Inflammatory macrophage (primary cell): ENCODE measurements around the gene BUD13.
A peak's percentile ranks its signal among the peaks of the same experiment; 100 is the strongest.
"Not testable (repeated sequence)": the region's sequence is repeated elsewhere in the genome, so short reads cannot be mapped to it uniquely, and the experiment has no call there.

Source experiments
- DNase-seq, 2 donors: peaks; one replicate each; pipeline ENCODE4 v3.0.0-alpha.2; 2020 to 2022
- total RNA-seq, 18 experiments: gene quantifications; one replicate each; lab custom pipeline; 2026; ENCODE audit warnings: mixed read lengths in 6 of 18, inconsistent platforms in 2 of 18; lab: John Stamatoyannopoulos, UW

BUD13 gene, protein sequence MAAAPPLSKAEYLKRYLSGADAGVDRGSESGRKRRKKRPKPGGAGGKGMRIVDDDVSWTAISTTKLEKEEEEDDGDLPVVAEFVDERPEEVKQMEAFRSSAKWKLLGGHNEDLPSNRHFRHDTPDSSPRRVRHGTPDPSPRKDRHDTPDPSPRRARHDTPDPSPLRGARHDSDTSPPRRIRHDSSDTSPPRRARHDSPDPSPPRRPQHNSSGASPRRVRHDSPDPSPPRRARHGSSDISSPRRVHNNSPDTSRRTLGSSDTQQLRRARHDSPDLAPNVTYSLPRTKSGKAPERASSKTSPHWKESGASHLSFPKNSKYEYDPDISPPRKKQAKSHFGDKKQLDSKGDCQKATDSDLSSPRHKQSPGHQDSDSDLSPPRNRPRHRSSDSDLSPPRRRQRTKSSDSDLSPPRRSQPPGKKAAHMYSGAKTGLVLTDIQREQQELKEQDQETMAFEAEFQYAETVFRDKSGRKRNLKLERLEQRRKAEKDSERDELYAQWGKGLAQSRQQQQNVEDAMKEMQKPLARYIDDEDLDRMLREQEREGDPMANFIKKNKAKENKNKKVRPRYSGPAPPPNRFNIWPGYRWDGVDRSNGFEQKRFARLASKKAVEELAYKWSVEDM
- 7.9 to 25.7 (median 15.5) reads per million in 18 experiments for total RNA-seq

DNA sequence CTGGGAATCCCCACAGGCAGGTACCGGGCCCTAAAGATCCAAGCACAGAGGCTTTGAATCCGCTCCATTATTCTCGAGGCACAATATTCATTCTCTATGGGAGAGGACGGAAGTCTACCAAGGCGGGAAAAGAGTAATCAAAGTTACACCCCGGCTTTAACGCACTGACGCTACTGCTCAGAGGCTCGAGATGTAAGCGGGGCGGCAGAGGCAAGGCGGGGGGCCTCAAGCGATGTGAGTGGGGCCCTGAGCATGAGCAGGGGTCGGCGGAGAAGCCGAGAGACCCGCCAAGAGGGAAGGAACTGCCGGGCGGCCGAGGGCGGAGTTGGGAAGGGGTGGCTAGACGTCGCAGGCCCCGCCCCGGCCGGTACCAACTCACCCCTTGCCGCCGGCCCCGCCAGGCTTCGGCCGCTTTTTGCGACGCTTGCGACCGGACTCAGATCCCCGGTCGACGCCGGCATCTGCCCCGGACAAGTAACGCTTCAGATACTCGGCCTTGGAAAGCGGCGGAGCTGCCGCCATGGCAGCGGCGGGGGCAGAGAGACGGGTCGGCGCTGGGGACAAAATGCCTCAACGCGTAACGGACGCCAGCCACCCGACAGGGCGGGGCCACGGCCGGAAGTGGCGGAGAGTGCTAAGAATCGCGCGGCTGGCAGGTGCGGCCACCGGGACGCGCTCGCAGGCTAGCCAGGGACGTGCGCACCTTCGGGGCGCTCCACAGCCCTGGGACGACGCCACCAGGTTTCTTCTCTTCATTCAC, at the start of gene BUD13:
BUD13 (minus strand) TSS at position 545 of the 760 bp plus-strand sequence; CDS start at position 522, 23 bp downstream.
- peak; percentile 90 for DNase-seq

DNA sequence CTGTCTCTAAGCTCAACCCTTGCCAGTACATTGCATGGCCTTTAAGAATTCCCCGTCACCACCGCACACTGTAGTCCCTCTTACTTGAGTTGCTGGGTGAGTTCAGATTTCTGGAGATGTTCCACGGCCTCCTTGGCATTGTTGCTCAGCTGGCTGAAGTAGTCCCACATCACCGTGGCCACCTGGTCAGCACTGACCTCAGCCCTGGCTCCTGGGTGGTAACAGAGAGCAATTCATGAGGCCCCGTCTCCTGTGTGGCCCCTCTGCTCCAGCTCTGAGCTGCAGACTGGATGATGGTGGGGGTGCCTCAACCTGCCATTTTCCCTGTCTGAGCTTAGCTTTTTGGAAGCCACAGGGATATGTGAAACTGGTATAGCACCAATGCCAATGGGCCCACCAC, 49.8 kb upstream of the BUD13 start:
- DNase-seq = no peak

DNA sequence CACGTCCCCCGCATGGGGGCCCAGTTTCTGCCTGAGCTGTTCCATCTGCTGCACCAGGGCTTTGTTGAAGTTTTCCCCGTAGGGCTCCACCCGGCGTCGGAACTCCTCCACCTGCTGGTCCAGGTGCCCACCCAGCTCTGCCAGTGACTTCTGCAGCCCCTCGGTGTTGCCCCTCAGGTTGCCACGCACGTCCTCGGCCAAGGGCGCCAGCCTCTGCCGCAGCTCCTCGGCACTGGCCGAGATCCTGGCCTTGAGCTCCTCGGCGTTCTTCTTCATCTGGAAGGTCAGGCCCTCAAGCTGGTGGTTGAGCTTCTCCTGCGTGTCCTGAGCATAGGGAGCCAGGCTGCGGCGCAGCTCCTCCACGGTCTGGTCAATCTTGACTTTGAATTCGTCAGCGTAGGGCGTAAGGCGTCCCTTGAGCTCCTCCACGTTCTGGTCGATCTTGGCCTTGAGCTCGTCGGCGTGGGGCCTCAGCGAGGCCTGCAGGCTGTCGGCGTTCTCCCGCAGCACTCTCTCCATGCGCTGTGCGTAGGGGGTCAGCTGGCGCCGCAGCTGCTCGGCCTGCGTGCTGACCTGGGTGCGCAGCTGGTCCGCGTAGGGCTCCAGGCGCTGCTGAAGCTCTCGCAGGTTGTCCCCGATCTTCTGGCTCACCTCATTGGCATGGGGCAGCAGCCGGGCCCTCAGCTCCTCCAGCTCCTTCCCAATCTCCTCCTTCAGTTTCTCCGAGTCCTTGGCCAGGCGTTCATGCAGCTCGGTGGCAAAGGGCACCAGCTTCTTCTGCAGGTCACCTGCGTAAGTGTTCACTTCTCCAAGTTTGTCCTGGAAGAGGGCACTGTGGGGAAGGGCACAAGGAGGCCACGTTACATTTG, 48.5 kb upstream of the BUD13 start:
- no peak for DNase-seq

DNA sequence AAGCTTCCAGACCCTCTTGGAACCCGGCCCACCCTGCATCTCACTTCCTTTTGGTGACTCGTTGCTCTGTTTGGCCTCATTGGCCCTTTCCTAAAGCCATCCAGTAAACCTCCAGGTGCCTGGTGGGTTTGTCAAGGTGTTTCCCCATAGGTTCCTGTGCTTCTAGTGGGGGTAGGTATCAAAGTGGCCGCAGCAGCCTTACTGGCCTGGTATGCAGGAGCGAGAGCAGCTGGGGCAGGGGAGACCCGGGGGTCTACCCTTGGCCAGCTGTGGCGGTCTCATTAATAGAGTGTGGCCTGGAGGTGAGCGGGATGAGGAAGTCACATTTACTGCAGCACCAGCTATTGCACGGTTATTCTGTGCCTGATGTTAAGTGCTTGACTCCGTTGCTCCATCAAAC, 46.3 kb upstream of the BUD13 start:
- DNase-seq = no peak

DNA sequence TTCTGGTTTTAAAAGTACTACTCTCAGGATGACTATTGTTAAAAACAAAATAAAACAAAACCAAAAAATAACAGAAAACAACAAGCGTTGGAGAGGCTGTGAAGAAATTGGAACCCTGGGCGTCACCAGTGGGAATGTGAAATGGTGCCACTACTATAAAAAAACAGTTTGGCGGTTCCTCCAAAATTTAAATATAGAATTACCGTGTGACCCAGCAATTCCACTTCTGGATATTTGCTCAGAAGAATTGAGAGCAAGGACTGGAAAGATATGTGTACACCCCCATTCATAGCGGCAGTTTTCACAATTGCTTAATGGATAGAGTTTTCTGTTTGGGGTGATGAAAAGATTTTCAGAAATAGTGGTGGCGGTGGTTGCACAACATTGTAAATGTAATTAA, 41.7 kb upstream of the BUD13 start:
- no peak for DNase-seq

DNA sequence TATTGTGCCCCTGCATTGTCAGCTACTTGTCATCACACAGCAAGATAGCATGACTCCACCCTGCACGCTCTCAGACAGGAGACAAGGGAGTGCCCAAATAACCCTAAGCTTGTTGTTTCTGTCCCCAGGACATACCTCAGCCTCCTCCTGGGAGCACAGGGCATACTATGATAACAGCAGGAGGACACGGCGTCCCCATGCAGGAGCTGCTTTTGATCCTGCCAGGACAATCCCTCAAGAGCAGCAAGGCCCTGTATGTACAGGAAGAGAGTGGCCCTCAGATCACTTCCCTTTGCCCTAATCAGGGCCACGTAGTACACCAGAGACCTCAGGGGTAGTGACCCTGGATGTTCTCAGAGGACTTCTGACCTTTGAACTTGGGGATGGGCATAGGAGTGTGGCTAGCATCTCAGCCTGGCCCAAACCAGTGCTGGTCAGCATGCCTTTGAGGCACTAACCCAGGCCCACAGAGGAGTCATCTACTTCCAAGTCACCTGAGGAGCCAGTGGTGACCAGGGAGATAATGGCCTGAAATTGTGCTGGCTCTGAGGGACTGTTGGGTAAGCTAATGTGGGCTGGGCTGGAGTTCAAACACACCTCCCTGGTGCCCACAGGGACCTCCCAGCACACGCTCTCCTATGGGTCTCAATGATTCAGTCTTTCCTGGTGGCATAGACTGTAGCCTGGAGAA, 41.1 kb upstream of the BUD13 start:
- DNase-seq = no peak

DNA sequence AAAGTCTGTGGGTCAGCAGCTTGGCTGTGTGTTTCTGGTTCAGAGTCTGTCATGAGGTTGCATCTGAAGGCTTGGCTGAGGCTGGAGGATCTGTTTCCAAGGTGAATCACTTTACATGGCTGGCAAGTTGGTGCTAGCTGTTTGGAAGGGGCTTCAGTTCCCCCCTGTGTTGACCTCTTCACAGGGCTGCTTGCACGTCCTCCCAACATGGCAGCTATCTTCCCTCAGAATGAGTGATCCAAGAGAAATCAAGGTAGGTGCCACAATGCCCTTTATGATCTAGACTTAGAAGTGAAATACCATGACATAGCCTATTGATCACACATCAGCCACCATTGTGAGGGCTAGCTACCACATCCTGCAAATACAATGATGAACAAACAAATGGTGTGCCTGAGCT, 40.4 kb upstream of the BUD13 start:
- no peak for DNase-seq

DNA sequence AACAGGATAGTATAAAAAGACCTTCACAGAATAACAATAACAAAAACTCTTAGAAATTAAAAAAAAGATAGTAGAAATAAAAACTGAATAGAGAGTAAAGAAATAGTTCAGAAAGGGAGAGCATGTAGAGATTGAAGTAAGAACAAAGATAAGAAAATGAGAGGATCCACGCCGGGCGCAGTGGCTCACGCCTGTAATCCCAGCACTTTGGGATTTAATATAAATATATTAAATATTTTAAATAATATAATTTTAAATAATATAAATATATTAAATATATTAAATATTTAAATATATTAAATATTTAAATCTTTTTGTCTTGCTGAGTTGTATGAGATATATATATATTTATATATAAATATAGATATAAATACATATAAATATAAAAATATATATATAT, 39.3 kb upstream of the BUD13 start:
- no peak for DNase-seq

DNA sequence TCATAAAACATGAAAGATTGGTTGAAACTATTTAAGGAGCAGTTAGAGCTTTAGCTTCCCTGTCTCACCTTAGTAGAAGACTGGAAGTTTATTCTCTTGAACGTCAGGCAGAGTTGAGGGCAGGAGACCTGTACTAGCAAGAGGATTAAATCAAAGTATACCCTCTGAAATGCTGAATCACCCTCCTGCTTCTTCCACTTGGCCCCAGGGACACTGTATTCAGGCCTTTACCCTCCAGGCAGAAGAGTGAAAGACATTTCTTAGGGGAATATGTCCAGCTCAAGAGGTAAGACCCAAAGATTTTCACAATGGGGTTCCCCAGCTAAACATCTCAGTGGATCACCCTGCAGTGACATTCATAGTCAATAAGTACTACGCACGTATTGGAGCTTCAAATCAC, 38.4 kb upstream of the BUD13 start:
- no peak for DNase-seq

DNA sequence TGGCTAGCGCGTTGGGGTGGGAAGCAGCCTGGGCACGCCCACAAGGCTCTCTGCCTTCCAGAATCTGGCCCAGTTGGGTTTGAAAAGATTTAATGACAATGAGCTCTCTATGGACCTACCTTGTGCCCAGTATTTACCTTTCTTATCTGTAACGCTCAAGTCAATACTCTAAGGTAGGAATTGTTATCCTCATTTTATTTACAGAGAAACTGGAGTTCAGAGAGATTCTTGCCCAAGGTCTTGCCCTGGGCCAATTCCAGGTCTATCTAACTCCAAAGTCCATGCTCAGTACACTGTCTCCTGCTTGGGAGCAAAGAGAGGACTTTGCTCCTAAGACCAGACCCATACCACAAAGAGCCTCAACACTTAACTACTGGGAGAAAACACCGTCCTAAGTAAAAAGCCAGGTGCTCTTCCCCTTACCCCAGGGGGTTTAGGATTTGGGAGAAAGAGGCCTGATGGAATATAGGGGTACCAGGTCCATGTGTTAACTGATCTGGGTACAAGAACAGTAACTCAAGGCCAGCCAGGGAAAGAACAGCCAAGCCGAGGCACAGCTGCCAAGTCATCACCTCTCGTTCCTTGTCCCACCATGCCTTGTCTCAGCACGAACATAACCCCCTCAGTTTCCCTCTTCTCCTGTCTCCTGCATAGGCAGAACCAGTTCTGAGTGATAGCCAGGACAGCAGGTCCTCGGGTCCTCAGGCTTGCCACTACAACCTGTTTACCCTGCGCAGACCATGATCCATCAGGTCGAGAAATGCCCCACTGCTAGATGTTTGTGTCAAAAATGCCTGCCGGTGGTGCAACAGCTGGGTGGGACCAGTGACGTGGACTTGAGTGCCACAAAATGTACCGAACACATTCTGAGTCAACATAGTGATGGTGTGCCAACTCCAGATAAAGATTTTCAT, 35.7 kb upstream of the BUD13 start:
- DNase-seq = no peak

DNA sequence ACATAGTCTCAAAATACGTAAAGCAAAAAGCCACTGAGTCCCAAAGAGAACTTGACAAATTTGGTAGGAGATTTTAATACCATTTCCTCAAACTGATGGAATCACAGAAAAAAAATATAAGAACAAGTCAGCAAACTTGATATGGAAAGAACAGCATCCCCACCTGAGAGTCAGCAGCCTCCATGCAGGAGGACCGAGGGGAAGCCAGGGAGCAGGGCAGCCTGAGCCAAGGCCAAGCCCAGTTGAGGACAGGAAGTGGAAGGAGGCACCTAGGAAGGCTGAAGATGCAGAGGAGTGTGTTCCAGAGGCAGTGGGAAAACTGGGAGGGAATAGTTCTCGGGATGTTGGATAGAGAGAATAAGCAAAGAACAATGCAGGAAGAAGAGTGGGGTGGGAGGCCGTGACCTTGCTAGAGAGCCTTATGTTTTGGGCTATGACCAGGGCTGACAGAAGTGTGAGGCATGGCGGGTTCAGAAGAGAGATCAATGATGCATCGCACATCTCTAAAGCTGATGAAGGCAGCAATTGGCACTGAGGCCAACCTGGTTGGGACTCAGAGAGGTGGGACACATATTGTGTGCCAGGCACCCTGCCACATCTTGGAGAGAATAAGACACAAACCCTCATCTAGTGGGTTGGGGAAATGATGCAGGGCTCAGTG, 34.9 kb upstream of the BUD13 start:
- no peak for DNase-seq

DNA sequence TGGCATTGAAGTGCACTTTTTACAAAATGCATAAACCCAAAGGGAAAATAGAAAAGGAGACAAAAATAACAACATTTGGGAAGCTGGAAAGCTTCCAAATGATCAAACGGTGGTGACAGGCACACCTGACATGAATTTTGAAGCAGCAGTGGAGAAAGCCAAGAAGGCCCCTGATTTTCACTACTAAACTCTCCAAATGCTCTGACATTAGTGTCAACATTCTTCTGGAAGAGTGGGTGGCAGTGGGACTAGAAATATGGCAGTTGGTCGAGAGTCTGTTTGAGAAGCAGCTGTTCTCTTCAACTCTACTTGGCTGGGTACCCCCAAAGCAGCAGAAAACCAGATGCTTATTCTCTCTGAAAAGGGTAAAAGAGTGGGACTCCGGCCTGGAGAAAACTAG, 31.2 kb upstream of the BUD13 start:
- DNase-seq = no peak

DNA sequence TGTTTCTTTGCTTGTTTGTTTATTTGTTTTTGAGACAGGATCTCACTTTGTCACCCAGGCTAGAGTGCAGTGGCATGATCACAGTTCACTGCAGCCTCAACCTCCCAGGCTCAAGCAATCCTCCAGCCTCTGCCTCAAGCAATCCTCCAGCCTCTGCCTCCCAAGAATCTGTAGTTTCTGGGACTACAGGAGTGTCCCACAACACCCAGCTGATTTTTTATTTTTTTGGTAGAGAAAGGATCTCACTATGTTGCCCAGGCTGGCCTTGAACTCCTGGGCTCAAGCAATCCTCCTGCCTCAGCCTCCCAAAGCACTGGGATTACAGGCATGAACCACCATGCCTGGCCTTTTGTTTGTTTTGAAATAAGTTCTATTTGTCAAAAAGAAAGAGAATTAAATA, 28.9 kb upstream of the BUD13 start:
- not testable (repeated sequence) for DNase-seq

DNA sequence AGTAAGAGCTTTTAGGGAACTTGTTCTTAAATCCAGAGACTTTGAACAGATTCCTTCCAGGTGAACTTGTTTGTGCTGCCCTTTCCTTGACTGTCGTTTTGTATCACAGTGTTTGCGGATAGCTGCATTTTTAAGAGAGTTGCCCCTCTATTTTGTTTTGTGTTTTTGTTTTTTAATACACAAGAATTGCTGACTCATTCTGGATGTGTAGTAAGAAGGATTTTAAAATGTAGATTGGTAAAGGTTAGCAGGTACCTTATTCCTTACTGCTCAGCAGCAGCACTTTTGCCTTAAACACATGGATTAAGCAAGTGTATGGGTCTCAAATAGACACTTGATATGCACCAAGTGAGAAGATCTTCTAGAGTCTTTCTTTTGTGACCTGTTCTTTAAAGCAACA, 27.8 kb upstream of the BUD13 start:
- no peak for DNase-seq

DNA sequence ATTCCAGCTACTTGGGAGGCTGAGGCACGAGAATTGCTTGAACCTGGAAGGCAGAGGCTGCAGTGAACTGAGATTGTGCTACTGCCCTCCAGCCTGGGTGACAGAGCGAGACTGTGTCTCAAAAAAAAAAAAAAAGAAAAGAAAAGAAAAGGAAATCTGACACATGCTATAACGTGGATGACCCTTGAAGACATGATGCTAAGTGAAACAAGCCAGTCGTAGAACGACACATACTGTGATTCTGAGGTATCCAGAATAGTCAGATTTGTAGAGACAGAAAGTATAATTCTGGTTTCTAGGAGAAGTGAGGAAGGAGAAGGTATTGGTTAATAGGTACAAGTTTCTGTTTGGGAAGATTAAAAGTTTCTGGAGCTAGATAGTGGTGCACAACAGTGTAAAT, 25.6 kb upstream of the BUD13 start:
- DNase-seq = no peak

DNA sequence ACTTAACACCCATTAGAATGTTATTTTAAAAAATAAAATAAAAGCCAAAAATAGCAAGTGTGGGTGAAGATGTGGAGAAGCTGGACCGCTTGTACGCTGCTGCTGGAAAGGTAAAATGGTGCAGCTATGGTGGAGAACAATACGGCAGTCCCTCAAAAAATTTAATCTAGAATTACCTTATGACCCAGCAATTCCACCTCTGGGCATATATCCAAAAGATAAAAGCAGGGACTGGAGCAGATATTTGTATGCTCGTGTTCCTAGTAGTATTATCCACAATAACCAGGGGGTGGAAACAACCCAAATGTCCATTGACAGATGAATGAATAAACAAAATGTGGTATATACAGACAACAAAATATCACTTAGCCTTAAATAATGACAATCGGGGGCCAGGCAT, 25.0 kb upstream of the BUD13 start:
- no peak for DNase-seq

DNA sequence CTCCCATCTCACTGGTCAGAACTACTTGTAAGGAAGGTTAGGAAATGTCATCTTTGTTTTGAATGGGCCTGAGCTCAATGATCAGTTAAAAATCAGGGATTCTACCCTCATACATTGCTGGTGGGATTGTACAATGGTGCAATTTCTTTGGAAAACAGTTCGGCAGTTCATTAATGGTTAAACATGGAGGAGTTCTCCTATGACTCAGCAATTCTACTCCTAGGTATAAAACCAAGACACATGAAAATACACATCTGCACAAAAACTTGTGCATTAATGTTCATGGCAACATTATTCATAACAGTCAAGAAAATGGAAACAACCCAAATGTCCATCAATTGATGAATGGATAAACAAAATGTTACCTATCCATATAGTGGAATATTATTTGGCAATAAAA, 23.8 kb upstream of the BUD13 start:
- no peak for DNase-seq

DNA sequence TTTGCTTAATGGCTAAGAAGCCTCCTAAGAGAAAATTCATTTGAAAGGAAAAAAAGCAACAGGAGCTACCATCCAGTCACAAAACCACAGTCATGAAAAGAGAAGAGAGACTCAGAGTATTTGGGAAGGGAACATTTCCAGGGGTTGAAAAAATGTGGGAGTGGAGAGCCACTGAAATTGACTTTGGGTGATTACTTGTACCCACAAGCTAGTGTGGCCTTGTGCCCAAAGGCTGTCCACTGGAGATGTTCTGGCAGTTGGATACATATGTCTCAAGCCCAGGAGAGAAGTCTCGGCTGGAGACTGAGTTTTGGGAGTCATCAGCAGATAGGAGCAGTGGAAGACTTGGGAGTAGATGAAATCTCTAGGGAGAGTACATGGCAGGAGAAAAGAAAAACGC, 22.1 kb upstream of the BUD13 start:
- no peak for DNase-seq

DNA sequence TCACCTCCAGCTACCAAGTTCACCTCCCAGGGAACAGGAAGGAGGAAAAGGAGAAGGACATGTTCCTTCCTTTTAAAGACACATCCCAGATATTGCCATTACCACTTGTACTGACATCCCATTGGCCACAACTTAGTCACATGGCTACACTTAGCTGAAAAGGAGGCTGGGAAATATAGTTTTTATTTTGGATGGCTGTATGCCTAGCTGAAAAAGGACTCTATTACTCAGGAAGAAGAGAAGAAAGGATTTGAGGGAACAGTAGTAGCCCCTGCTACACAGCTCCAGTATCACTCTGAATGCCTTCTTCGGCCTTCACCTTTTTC, 20.9 kb upstream of the BUD13 start:
- peak; percentile 13 to 22 for DNase-seq
